ENCODE measurements around the gene ARHGAP28. TPM values are rescaled to one million over a fixed set of nuclear protein-coding genes. Genes with fewer than 3 reads are reported as not detected.

ARHGAP28 gene
- total RNA-seq, 1 experiment from 2014 or later, result 3.6 TPM

- DNase-seq (ENCODE audit: low read depth), result no peak
Observed at GRCh38 chr18:6873040-6873751, 143.7 kb downstream of the ARHGAP28 start.

GRCh38 chr18:6874315-6874714 is 144.8 kb downstream of the ARHGAP28 start:
- DNase-seq (ENCODE audit: low read depth), result no peak

- DNase-seq (ENCODE audit: low read depth), result no peak
Observed at GRCh38 chr18:6875749-6876148, 146.2 kb downstream of the ARHGAP28 start.

DNA sequence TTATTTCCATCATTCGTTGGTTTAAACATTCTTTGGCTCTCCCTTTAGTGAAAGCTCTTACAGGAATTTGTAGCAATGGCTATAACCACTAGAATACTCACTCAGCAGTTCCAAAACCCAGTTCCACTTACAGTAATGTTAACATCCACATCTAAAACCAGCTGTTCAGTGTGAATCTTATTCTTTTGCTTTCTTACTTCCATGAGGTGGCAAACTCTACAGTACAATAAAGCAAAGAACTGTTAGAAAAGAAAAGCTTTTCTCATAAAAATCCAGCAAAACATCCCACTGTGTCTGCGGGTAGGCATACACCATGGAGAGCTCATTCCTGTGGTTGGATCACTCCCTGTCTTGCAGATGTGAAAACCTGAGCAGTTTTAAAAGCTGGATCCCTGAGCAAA is 147.1 kb downstream of the ARHGAP28 start:
- DNase-seq (ENCODE audit: low read depth), result no peak

DNA sequence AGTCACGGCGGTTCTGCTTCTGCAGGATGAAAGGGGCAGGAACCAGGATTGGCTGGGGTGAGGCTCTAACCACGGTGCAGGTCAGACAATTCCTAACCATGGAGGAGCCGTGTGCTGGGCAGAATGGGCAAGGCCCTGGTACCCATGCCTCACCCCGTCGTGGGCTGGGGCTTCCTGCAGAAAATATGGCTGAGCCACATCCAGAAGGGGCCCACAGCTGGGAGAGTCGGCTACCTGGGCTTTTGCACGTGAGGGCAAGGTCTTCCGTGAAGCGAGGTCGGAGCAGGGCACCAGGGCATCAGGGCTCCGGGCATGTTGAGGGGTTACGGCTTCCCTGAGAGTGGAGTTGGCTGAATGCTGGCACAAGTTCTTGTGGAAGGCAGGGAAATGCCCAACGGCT is 147.8 kb downstream of the ARHGAP28 start:
- DNase-seq (ENCODE audit: low read depth), result no peak

DNA sequence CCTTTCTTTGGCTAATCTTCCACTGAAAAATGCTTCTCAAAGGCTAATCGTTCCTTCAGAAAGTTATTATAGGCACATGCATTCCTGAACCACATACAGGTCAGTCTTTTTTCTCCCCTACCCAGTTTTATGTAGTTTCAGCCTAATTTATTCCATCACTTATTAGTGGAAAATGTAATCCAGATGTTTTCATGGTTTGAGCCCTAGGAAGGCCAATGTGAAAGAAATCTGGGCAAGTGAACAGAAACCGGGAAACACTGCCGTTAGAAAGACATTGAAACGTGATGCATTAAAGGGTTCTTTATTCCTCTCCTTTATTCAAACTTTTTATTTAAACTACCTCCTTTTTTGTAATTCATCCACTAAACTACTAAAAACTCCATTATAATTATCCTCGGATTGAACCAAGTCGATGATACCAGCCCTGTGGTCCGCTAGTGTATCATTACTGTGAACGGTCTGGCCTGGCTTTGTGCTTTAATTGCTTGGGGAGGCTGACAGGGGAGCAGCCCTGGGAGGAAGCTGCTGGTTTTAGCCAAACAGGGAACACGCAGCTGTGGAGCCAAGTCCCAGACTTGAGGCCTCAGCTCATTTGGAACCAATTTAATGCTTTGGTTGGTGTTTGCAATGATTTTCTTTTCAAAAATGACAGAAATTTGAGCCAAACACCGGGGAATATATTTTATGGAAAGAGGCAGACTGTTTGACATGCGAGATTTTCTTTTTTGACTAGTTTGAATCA is 149.2 kb downstream of the ARHGAP28 start:
- no peak for DNase-seq (ENCODE audit: low read depth)

- DNase-seq (ENCODE audit: low read depth), result no peak
Observed at GRCh38 chr18:6879508-6880195, 150.1 kb downstream of the ARHGAP28 start.

DNA sequence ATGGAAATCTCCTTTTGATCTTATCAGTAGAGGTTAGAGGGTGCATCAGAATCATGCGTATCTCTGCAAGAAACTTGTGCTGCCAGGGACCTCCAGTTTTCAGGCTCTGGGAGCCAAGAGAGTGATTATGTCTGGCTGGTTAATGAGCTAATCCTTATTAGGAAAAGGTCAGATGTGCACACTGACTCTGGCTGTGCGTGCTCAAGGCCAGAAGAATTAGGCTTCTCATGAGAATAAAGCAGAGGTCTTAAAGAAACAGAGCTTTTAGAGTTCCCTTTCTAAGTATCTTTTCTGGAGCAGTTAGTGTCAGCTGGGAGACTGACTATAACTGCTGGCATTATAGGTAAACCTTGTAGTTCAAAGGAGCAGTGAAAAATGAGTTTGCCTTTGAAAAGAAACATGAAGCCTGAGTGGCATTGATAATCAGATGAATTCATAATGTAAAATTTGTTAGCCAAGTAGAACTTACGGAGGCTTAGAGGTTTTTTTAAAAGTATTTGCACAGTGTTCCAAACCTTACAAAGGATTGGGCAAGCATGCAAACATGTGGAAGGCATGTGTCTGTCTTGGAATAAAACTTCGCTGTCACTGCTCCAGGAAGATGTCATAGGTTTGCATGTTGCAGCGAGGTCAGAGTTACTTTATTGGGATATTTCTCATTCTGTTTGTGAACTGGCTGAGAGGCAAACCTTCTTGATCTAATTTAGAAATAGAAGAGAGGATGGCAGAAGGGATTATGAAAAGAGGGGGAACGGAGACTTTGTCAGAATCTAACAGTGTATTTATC is 151.7 kb downstream of the ARHGAP28 start:
- no peak for DNase-seq (ENCODE audit: low read depth)

DNA sequence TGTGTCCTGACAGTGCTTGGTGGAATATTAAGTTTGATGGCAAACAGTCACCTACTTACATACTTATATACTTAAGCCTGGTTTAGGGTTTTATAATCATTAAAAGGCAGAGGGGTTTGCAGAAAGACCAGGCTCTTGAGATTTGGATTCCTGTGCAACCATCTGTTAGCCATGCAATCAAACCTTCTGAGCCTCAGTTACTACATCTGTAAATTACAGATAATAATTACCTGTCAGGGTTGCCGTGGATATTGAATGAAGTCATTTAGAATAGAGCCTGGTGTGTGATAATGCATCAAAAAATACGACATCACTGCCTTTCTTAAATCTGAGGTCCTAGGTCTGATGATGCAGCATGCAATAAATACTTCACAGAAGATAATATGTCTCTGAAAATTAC is 152.9 kb downstream of the ARHGAP28 start:
- DNase-seq (ENCODE audit: low read depth), result no peak

- no peak for DNase-seq (ENCODE audit: low read depth)
Observed at GRCh38 chr18:6885006-6885481, 155.5 kb downstream of the ARHGAP28 start.

- DNase-seq (ENCODE audit: low read depth), result peak; percentile 30
Observed at GRCh38 chr18:6885992-6886796, 156.7 kb downstream of the ARHGAP28 start.

DNA sequence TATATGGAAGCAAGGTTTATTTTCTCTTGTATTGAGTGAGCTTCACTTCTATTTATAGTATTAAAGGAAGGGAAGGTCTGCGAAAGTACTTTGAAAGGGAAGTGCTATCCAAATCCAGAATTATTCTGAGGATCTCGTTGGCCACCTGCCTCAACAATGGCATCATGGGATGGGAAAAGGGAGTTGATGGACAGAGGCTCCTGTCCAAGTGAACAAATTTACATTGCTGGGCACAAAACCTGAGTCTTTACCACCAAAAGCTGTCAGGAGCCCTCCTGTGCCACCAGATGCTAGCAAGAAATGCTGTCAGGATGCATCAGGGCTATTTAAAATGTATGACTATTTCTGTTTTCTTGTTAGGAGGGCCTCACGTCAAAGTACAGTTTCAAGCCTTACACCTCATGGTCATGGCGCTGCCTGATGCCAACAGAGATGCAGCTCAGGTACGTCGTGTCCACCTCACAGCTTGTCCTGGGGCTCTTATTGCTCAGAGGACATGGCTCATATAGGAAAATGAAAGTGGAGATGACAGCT is 157.3 kb downstream of the ARHGAP28 start:
- no peak for DNase-seq (ENCODE audit: low read depth)

GRCh38 chr18:6891788-6892187 is 162.3 kb downstream of the ARHGAP28 start:
- DNase-seq (ENCODE audit: low read depth), result no peak

DNA sequence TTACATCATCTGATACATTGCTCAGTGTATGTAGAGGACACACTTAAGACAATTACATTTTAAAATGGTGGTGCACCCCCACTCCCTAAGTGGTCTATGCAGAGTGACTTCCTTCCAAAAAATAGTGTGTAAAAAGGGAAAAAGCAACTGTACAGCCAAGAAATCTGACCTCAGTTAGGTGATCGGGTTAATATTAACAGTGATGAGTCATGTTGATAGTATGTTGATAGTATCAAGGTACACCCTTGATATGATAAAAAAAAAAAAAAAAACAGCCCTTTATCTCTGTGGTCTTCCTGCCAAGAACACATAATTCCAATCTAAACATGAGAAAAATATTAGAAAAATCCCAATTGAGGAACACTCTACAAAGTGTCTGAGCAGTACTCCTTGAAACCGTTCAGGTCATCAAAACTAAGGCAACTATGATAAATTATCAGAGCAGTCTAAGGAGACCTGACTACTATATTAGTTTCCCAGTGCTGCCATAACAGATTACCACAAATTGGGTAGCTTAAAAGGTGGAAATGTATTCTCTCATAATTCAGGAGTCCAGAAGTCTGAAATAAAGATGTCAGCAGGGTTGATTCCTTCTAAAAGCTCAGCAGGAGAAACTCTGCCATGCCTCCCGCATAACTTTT is 171.9 kb downstream of the ARHGAP28 start:
- DNase-seq (ENCODE audit: low read depth), result no peak

DNA sequence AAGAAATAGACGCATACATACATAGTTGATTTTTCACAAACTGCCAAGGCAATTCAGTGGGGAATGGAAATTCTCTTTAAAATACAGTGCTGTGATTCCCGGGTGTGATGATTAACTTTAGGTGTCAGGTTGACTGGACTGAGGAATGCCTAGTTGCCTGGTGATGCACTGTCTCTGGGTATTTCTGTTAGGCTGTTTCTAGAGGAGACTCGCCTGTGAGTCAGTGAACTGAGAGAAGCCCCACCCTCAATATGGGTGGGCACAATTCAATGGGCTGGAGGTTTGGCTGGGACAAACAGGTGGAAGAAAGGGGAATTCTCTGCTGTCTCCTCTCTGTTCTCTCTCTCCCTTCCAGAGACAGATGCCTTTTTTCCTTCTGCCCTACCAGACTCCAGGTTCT is 187.6 kb downstream of the ARHGAP28 start:
- no peak for DNase-seq (ENCODE audit: low read depth)

- DNase-seq (ENCODE audit: low read depth), result peak; percentile 47
Observed at GRCh38 chr18:6920099-6920955, 190.8 kb downstream of the ARHGAP28 start.

DNA sequence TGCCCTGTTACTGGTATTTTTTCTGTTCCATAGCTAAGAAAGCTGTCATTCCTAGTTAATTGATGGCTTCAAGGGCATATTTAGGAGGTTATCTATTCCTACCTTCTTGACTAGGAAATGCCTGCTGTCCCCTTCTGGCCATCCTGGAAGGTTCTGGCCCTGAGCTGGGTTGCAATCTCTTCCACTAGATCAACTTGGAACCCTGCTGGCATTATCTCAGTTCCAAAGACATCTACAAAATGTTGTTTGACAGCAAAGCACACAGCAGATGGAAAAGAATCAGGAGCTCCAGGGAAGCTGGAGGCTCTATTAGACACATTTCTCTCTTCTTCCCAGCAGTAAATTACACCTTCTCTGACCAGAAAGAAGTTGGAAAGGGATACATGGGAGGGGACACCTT is 192.1 kb downstream of the ARHGAP28 start:
- no peak for DNase-seq (ENCODE audit: low read depth)

GRCh38 chr18:6923220-6923619 is 193.7 kb downstream of the ARHGAP28 start:
- no peak for DNase-seq (ENCODE audit: low read depth)

DNA sequence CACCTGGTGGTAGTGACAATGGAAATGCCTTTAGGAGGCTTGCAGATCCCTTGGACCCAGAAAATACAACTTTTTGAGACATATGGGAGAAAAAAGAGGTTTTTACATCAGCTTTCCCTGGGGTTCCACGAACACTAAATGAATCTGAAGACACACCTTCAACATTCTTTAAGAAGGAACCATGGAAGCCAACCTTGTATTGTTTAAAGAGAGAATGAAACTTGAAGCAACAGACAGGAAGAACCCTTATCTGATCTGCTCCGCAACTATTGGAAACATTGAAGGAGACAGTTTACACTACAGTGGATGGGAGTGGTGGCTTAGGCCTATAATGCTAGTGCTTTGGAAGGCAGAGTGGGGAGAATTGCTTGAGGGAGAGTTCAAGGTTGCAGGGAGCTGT is 197.6 kb downstream of the ARHGAP28 start:
- no peak for DNase-seq (ENCODE audit: low read depth)

Data from Daoy (cell line).